ENCODE measurements around the gene P2RY6.
A peak's percentile ranks its signal among the peaks of the same experiment; 100 is the strongest.

Gene P2RY6

DNA sequence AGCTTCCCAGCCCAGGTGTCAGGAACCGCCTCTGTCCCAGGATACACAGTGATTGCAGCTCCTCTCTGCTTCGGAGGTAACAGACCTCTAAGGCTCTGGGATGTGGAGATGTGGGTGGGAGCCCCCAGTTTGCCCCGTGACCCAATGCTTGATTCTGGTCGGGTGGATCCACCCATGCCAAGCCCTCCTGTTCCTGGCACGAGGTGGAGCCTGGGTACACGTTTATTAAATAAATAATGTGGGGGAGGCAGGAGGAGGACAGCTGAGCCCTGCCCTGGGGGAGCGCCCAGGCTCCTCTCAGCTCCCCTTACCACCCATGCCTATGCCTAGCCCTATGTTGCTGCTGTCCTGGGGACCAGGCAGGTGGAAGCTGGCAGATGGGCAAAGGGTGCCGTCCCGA lies 52.0 kb downstream of the P2RY6 start:
- peak overlapping the region; percentile 51 for H3K27ac ChIP-seq
- TF ChIP-seq, protein P1, sequence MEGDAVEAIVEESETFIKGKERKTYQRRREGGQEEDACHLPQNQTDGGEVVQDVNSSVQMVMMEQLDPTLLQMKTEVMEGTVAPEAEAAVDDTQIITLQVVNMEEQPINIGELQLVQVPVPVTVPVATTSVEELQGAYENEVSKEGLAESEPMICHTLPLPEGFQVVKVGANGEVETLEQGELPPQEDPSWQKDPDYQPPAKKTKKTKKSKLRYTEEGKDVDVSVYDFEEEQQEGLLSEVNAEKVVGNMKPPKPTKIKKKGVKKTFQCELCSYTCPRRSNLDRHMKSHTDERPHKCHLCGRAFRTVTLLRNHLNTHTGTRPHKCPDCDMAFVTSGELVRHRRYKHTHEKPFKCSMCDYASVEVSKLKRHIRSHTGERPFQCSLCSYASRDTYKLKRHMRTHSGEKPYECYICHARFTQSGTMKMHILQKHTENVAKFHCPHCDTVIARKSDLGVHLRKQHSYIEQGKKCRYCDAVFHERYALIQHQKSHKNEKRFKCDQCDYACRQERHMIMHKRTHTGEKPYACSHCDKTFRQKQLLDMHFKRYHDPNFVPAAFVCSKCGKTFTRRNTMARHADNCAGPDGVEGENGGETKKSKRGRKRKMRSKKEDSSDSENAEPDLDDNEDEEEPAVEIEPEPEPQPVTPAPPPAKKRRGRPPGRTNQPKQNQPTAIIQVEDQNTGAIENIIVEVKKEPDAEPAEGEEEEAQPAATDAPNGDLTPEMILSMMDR (IDR thresholded peaks at IDR 0.05), result no peak
- H3K4me1 ChIP-seq, result peaks cover 12% of the 10 kb centered on the region
- H3K9ac ChIP-seq, result no peak overlapping the region
- no peak overlapping the region for H2AFZ ChIP-seq
- H3K4me3 ChIP-seq (ENCODE audit: low read depth, low read length), result no peak overlapping the region
- no peaks in the 10 kb centered on the region for H3K9me3 ChIP-seq (ENCODE audit: control insufficient read depth, low read length)
- H3K79me2 ChIP-seq, result peaks cover 15% of the 10 kb centered on the region
- no peaks in the 10 kb centered on the region for H3K27me3 ChIP-seq (ENCODE audit: control insufficient read depth, insufficient read depth, low read length)
- no peak overlapping the region for H3K4me2 ChIP-seq (ENCODE audit: low read length)
- H3K36me3 ChIP-seq (ENCODE audit: control insufficient read depth, insufficient read depth, low read length), result no peaks in the 10 kb centered on the region

DNA sequence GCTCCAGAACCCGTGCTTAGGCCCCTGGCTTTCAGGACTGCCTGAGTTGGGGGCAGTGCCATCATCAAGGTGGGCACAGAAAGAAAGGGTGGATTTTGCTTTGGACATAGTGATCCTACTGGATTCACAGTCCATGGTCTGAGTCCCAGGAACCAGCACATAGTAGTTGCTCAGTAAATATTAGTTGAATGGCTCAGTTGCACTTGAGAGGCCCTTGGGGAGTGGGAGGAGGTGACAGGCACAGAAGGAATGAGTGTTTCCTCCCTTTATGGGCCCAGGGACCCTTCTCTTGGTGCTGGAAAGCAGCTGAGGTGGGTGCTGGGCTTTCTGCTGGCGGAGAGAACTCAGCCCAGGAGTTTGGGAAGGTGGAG lies 52.5 kb downstream of the P2RY6 start:
- H3K9me3 ChIP-seq (ENCODE audit: control insufficient read depth, low read length), result no peaks in the 10 kb centered on the region
- peaks cover 12% of the 10 kb centered on the region for H3K4me1 ChIP-seq
- no peak overlapping the region for H3K9ac ChIP-seq

DNA sequence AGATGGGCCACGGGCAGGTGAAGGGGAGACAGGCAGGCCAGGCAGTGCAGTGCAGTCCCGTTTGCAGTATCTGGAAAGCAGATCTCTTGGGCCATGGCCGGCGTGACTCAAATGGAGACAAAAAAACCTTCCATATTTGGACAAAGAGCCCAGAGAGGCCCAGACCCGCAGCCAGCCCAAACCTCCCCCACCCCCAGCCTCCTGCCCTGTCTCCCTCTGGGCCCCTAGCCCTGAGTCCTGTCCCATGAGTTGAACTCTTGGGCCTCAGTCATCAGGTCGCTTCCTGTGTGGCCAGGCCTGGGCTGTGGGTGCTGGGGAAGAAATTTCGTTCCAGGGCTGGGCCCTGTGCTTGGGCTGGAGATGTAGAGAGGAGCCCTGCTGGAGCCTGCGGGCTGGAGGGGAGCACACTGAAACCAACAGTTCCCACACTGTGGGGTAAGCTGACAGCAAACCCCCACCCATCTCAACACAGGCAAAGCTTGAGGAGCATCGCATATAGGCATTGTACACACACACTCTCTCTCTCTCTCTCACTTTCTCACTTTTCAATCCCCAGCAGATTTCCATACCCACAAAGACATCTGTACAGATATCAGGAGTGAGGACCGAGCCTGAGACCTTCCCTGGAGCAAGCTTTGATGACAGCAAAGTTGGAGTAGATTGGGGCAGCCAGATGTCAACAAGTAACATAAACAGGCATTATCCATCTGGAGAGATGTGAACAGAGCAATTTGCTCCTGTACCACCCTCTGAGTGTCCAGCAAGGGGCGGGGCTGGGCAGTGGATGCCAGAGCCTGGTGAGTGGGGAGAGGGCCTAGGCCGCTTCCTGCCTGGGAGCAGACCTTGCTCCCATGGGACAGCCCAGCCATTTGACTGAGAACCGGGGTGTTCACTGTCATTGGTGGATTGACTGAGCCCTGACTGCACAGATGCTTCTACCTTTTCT lies 53.2 kb downstream of the P2RY6 start:
- Histone ChIP-seq H3K9me3 (ENCODE audit: control insufficient read depth, low read length) (no peaks in the 10 kb centered on the region), H3K9ac (no peak overlapping the region), H3K27ac (peak overlapping the region; percentile 32), H3K4me3 (ENCODE audit: low read depth, low read length) (no peak overlapping the region), H3K36me3 (ENCODE audit: control insufficient read depth, insufficient read depth, low read length) (no peaks in the 10 kb centered on the region), H3K4me2 (ENCODE audit: low read length) (no peak overlapping the region), H3K27me3 (ENCODE audit: control insufficient read depth, insufficient read depth, low read length) (no peaks in the 10 kb centered on the region), H2AFZ (no peak overlapping the region), H3K79me2 (peaks cover 15% of the 10 kb centered on the region), H3K4me1 (peaks cover 12% of the 10 kb centered on the region)
- TF ChIP-seq, protein P1 (IDR thresholded peaks at IDR 0.05), result no peak

More for the DNA sequence above, 52.5 kb downstream of the P2RY6 start:
- H3K27ac ChIP-seq, result peak overlapping the region; percentile 36
- H3K4me2 ChIP-seq (ENCODE audit: low read length), result no peak overlapping the region
- no peaks in the 10 kb centered on the region for H3K36me3 ChIP-seq (ENCODE audit: control insufficient read depth, insufficient read depth, low read length)
- peaks cover 15% of the 10 kb centered on the region for H3K79me2 ChIP-seq
- H3K27me3 ChIP-seq (ENCODE audit: control insufficient read depth, insufficient read depth, low read length), result no peaks in the 10 kb centered on the region
- no peak overlapping the region for H3K4me3 ChIP-seq (ENCODE audit: low read depth, low read length)
- TF ChIP-seq, protein P1 (IDR thresholded peaks at IDR 0.05), result no peak
- no peak overlapping the region for H2AFZ ChIP-seq

DNA sequence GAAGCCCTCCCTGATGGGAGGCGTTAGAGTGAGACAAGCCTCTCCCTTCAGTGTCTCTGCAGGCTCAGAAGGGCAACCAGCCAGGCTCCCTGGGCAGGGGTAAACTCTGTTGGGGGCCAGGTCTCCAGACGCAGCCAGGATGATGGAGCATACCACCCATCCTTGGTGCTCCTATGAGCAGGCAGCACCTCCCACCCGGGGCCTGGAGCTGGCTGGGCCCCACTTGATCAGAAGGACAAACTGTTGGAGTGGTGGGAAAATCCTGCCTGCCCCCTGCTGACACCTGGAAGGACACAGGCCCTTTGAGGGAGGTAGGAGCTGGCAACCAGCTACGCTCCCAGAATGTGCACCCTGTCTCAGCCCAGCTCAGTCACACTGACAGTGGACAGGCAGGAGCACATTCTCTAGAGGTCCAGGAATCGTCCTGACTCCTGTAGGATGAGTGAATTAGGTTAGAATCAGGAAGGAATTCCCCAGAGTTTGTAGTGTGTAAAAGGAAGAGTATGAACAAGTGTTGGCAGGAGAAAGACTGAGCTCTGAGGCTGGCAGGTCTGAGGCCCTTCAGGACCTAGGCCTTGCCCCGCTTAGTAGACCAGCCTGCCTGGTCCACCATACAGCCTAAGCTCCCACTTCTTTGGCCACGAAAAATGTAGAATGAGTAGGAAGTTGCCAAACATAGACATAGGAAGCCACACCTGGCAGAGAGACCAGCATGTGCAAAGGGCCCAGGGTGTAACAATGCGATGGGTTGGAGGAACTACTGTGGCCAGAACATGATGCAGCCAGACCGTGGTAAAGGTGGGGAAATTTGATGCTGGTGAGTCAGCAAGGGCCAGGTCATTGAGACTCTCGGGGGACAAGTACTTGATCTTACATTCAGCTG lies 55.0 kb downstream of the P2RY6 start:
- Histone ChIP-seq H3K4me1 (peaks cover 16% of the 10 kb centered on the region), H2AFZ (no peak overlapping the region), H3K27me3 (ENCODE audit: control insufficient read depth, insufficient read depth, low read length) (no peaks in the 10 kb centered on the region), H3K9me3 (ENCODE audit: control insufficient read depth, low read length) (no peaks in the 10 kb centered on the region), H3K4me2 (ENCODE audit: low read length) (no peak overlapping the region), H3K79me2 (peaks cover 17% of the 10 kb centered on the region), H3K36me3 (ENCODE audit: control insufficient read depth, insufficient read depth, low read length) (no peaks in the 10 kb centered on the region), H3K27ac (no peak overlapping the region), H3K4me3 (ENCODE audit: low read depth, low read length) (no peak overlapping the region), H3K9ac (no peak overlapping the region)
- TF ChIP-seq, protein P1 (IDR thresholded peaks at IDR 0.05), result no peak

Measured in parathyroid adenoma (tissue), 2 donors.